Activated T-helper 1 cell treated with anti-CD3 and anti-CD28 coated beads, Interleukin-2, amount 50 U/mL, for 16 hours (primary cell): ENCODE data around the gene SFTPA1.
"Not testable (repeated sequence)": the region's sequence is repeated elsewhere in the genome, so short reads cannot be mapped to it uniquely, and the experiment has no call there.

Experiments
- DNase-seq, 2 donors: peaks; one replicate each; pipeline ENCODE4 v3.0.0-alpha.2; 2020; ENCODE audit warnings: low read depth in 1 of 2, low spot score in 1 of 2

The SFTPA1 gene

GRCh38 chr10:79610601-79611191 lies at the start of gene SFTPA1:
TSS of gene SFTPA1 (plus strand) at chr10:79610939. CDS start at chr10:79611826, 887 bp downstream.
- no peak for DNase-seq

GRCh38 chr10:79561257-79561656 lies 49.5 kb upstream of the SFTPA1 start:
- no peak for DNase-seq

- peak; percentile 23 to 26 for DNase-seq
These were observed 48.5 kb upstream of the SFTPA1 start for GRCh38 chr10:79562135-79562756.

- DNase-seq = no peak
These were observed 47.3 kb upstream of the SFTPA1 start for GRCh38 chr10:79563426-79563825.

GRCh38 chr10:79570624-79571023 lies 40.1 kb upstream of the SFTPA1 start:
- DNase-seq = not testable (repeated sequence)

GRCh38 chr10:79579361-79579760 lies 31.4 kb upstream of the SFTPA1 start:
- DNase-seq = no peak

- DNase-seq = no peak
These were observed 29.7 kb upstream of the SFTPA1 start for GRCh38 chr10:79581044-79581443.

- DNase-seq = no peak
These were observed 28.6 kb upstream of the SFTPA1 start for GRCh38 chr10:79582096-79582495.

- DNase-seq = not testable (repeated sequence)
These were observed 27.8 kb upstream of the SFTPA1 start for GRCh38 chr10:79582954-79583353.

GRCh38 chr10:79583488-79584024 lies 27.2 kb upstream of the SFTPA1 start:
- DNase-seq = no peak

- DNase-seq = no peak
These were observed 24.7 kb upstream of the SFTPA1 start for GRCh38 chr10:79585870-79586527.

GRCh38 chr10:79586933-79587332 lies 23.8 kb upstream of the SFTPA1 start:
- DNase-seq = no peak

- DNase-seq = no peak
These were observed 21.9 kb upstream of the SFTPA1 start for GRCh38 chr10:79588800-79589199.

- no peak for DNase-seq
These were observed 17.4 kb upstream of the SFTPA1 start for GRCh38 chr10:79593377-79593776.

- not testable (repeated sequence) for DNase-seq
These were observed 16.2 kb upstream of the SFTPA1 start for GRCh38 chr10:79594565-79594964.

GRCh38 chr10:79595510-79595909 lies 15.2 kb upstream of the SFTPA1 start:
- DNase-seq = no peak

GRCh38 chr10:79599644-79600043 lies 11.1 kb upstream of the SFTPA1 start:
- DNase-seq = not testable (repeated sequence)

- no peak for DNase-seq
These were observed 8.8 kb upstream of the SFTPA1 start for GRCh38 chr10:79601939-79602338.

GRCh38 chr10:79602953-79603352 lies 7.8 kb upstream of the SFTPA1 start:
- DNase-seq = no peak

- no peak for DNase-seq
These were observed 6.4 kb upstream of the SFTPA1 start for GRCh38 chr10:79604294-79604693.

- no peak for DNase-seq
These were observed 5.4 kb upstream of the SFTPA1 start for GRCh38 chr10:79605308-79605707.
